ENCODE results near the gene DPH3.

DNA sequence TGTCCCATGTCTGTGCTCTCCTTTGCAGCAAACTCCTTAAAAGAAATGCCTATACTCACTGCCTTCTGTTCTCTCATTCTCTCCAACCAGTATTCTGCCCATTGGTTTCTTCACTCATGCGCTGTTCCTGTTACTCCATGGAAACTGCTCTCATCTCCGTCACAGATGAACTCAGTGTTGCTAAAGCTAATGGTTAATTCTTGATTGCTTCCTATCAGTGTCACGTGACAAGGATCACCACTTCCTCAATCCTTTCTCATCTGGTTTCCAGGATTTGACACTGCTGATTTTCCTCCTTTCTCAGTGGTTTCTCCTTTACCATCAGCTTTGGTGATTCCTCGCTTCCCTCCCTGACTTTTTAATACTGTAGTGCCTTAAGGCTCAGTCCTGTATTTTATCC, 2.6 kb downstream of the DPH3 start:
- TF ChIP-seq, protein P1, sequence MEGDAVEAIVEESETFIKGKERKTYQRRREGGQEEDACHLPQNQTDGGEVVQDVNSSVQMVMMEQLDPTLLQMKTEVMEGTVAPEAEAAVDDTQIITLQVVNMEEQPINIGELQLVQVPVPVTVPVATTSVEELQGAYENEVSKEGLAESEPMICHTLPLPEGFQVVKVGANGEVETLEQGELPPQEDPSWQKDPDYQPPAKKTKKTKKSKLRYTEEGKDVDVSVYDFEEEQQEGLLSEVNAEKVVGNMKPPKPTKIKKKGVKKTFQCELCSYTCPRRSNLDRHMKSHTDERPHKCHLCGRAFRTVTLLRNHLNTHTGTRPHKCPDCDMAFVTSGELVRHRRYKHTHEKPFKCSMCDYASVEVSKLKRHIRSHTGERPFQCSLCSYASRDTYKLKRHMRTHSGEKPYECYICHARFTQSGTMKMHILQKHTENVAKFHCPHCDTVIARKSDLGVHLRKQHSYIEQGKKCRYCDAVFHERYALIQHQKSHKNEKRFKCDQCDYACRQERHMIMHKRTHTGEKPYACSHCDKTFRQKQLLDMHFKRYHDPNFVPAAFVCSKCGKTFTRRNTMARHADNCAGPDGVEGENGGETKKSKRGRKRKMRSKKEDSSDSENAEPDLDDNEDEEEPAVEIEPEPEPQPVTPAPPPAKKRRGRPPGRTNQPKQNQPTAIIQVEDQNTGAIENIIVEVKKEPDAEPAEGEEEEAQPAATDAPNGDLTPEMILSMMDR (conservative IDR thresholded peaks at IDR 0.05): no peak
- TF ChIP-seq ZFX (IDR thresholded peaks at IDR 0.05): no peak
